Neutrophil (primary cell): ENCODE data around the gene TBC1D5.

Experiments
- H3K27ac ChIP-seq: fragments of 200-600 bp; sonication (generic); 2 replicates; pipeline ENCODE4 v1.5.1; 2016; ENCODE audit warnings: mild to moderate bottlenecking, moderate library complexity
- H3K27me3 ChIP-seq: fragments of 200-600 bp; sonication (generic); 2 replicates; pipeline ENCODE4 v1.6.0; 2016; ENCODE audit warnings: mild to moderate bottlenecking
- H3K36me3 ChIP-seq: fragments of 200-600 bp; sonication (generic); 2 replicates; pipeline ENCODE4 v1.5.1; 2017
- H3K4me1 ChIP-seq, 2 experiments: fragments of 200-600 bp in 1 of 2; sonication (generic) in 1 of 2; 1 replicate in 1 of 2; 2 replicates in 1 of 2; pipeline versions ENCODE4 v1.5.1 to v1.6.1; 2013 to 2016; ENCODE audit warnings: low read depth in 1 of 2, low read length in 1 of 2, mild to moderate bottlenecking in 1 of 2, moderate library complexity in 1 of 2; ENCODE audit not compliant: control insufficient read depth in 1 of 2, insufficient read depth in 1 of 2
- H3K4me3 ChIP-seq, 2 experiments: fragments of 200-600 bp in 1 of 2; sonication (generic) in 1 of 2; 1 replicate in 1 of 2; 2 replicates in 1 of 2; pipeline ENCODE4 v1.5.1; 2013 to 2016; ENCODE audit warnings: low read depth in 1 of 2, low read length in 1 of 2, mild to moderate bottlenecking in 1 of 2, moderate library complexity in 1 of 2
- H3K9me3 ChIP-seq: fragments of 200-600 bp; sonication (generic); 2 replicates; pipeline ENCODE4 v1.5.1; 2016
- TF ChIP-seq, protein P1 (sequence below): fragments of 200-600 bp; sonication (generic); IDR thresholded peaks from 2 replicates; pipeline ENCODE4 v1.5.1; 2016; ENCODE audit warnings: antibody characterized with exemption

Gene TBC1D5

DNA sequence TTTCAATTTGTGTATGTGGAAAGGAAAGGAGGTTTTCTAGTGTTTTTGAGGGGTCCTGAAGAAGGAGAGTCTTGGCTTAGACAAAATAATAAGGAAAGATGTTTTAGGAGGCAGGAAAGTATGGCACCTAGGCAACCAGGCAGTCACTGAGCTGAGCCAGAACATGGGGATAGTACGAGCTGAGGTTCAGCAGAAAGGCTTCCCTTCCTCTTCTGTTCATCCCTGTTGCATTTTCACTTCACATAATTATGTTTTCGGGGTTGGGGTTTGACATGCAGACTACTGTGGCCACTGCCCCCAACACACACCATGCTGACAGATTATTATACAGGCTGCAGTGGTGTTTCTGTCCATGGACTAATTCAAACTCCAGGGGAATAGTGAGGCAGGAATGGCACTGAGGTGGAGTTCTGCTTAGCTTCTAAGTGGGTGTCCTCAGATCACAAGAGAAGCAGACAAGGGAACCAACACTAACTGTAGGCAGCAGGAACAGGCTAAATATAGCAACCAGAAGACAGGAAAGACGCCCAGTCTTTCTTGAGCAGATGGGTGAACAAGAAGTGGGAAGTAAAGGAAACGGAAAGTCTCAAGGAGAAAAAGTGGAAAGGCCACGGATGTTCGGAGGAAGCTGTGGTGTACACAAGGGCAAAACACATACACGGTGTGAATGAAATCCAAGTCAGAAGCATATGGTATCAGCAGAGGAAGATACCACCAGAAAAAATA, 551.9 kb downstream of the TBC1D5 start:
- Histone ChIP-seq H3K4me1 (peaks cover 6 to 7% of the 10 kb centered on the region in 2 experiments), H3K36me3 (no peaks in the 10 kb centered on the region), H3K9me3 (no peaks in the 10 kb centered on the region), H3K27me3 (no peaks in the 10 kb centered on the region), H3K27ac (no peak overlapping the region), H3K4me3 (no peak overlapping the region)
- TF ChIP-seq, protein P1, sequence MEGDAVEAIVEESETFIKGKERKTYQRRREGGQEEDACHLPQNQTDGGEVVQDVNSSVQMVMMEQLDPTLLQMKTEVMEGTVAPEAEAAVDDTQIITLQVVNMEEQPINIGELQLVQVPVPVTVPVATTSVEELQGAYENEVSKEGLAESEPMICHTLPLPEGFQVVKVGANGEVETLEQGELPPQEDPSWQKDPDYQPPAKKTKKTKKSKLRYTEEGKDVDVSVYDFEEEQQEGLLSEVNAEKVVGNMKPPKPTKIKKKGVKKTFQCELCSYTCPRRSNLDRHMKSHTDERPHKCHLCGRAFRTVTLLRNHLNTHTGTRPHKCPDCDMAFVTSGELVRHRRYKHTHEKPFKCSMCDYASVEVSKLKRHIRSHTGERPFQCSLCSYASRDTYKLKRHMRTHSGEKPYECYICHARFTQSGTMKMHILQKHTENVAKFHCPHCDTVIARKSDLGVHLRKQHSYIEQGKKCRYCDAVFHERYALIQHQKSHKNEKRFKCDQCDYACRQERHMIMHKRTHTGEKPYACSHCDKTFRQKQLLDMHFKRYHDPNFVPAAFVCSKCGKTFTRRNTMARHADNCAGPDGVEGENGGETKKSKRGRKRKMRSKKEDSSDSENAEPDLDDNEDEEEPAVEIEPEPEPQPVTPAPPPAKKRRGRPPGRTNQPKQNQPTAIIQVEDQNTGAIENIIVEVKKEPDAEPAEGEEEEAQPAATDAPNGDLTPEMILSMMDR, result no peak

GRCh38 chr3:17188378-17188777, 554.1 kb downstream of the TBC1D5 start:
- TF ChIP-seq, protein P1, result no peak
- H3K27me3 ChIP-seq, result no peaks in the 10 kb centered on the region
- peaks cover 16% of the 10 kb centered on the region for H3K36me3 ChIP-seq
- no peak overlapping the region for H3K4me3 ChIP-seq
- no peaks in the 10 kb centered on the region for H3K9me3 ChIP-seq
- H3K4me1 ChIP-seq, result no peaks in the 10 kb centered on the region
- H3K27ac ChIP-seq, result no peak overlapping the region

- H3K27ac ChIP-seq, result no peak overlapping the region
- no peaks in the 10 kb centered on the region for H3K27me3 ChIP-seq
- H3K4me3 ChIP-seq, result no peak overlapping the region
- no peaks in the 10 kb centered on the region for H3K9me3 ChIP-seq
- peaks cover 23% of the 10 kb centered on the region for H3K36me3 ChIP-seq
- TF ChIP-seq, protein P1, result no peak
- no peaks in the 10 kb centered on the region for H3K4me1 ChIP-seq
These were observed 554.7 kb downstream of the TBC1D5 start for GRCh38 chr3:17187589-17188184.

- Histone ChIP-seq H3K4me1 (no peaks in the 10 kb centered on the region), H3K27me3 (no peaks in the 10 kb centered on the region), H3K36me3 (peaks cover 23% of the 10 kb centered on the region), H3K9me3 (no peaks in the 10 kb centered on the region), H3K4me3 (no peak overlapping the region), H3K27ac (no peak overlapping the region)
- TF ChIP-seq, protein P1, result no peak
These were observed 558.4 kb downstream of the TBC1D5 start for GRCh38 chr3:17183951-17184550.

GRCh38 chr3:17182166-17182565, 560.3 kb downstream of the TBC1D5 start:
- Histone ChIP-seq H3K4me1 (no peaks in the 10 kb centered on the region), H3K27me3 (no peaks in the 10 kb centered on the region), H3K9me3 (no peaks in the 10 kb centered on the region), H3K36me3 (peaks cover 23% of the 10 kb centered on the region), H3K27ac (no peak overlapping the region), H3K4me3 (no peak overlapping the region)
- TF ChIP-seq, protein P1, result no peak
